ENCODE results near the gene LHFPL3. TPM values are rescaled to one million over a fixed set of nuclear protein-coding genes. Genes with fewer than 3 reads are reported as not detected.

The LHFPL3 gene
- polyA plus RNA-seq, 1 donor from 2014 or later, result 5.6 TPM

DNA sequence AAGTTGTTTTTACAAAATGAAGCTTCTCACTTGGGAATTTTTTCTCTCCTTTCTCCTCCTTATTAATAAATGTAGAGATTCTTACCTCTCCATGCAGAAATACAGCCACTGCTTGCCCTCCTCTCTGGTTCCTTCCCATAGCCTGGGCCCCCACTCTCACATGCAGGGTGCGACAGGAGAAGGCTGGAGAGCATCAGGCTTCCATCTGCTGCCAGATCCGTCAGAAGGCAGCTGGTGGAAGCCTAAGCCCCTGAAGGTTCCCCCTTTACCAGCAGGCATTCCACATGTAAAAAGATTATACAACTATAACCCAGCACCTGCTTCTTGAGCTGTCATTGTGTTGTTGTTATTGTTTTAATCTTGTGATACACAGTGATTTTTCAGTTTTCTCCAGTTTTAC lies 314.2 kb downstream of the LHFPL3 start:
- no peaks in the 10 kb centered on the region for H3K36me3 ChIP-seq (ENCODE audit: insufficient read depth, low read length)
- H4K20me1 ChIP-seq (ENCODE audit: insufficient read depth), result no peaks in the 10 kb centered on the region
- H3K27me3 ChIP-seq (ENCODE audit: insufficient read depth, low read depth, low read length), result no peaks in the 10 kb centered on the region
- H3F3A ChIP-seq (ENCODE audit: insufficient read depth, low read length, poor library complexity, severe bottlenecking), result no peaks in the 10 kb centered on the region
- H3K9ac ChIP-seq (ENCODE audit: low read length), result no peak overlapping the region
- H3K9me2 ChIP-seq (ENCODE audit: insufficient read depth, low read length), result no peaks in the 10 kb centered on the region
- H3K27ac ChIP-seq (ENCODE audit: low read length), result no peak overlapping the region
- no peaks in the 10 kb centered on the region for H3K9me3 ChIP-seq (ENCODE audit: low read length)
- H3K4me3 ChIP-seq (ENCODE audit: low read length), result no peak overlapping the region
- no peaks in the 10 kb centered on the region for H3K79me2 ChIP-seq (replicated peaks; ENCODE audit: insufficient read depth, low read length)
- no peak overlapping the region for H3K4me2 ChIP-seq (ENCODE audit: low read length)
- no peak overlapping the region for H2AFZ ChIP-seq (ENCODE audit: low read depth, low read length)
- TF ChIP-seq, protein P1, sequence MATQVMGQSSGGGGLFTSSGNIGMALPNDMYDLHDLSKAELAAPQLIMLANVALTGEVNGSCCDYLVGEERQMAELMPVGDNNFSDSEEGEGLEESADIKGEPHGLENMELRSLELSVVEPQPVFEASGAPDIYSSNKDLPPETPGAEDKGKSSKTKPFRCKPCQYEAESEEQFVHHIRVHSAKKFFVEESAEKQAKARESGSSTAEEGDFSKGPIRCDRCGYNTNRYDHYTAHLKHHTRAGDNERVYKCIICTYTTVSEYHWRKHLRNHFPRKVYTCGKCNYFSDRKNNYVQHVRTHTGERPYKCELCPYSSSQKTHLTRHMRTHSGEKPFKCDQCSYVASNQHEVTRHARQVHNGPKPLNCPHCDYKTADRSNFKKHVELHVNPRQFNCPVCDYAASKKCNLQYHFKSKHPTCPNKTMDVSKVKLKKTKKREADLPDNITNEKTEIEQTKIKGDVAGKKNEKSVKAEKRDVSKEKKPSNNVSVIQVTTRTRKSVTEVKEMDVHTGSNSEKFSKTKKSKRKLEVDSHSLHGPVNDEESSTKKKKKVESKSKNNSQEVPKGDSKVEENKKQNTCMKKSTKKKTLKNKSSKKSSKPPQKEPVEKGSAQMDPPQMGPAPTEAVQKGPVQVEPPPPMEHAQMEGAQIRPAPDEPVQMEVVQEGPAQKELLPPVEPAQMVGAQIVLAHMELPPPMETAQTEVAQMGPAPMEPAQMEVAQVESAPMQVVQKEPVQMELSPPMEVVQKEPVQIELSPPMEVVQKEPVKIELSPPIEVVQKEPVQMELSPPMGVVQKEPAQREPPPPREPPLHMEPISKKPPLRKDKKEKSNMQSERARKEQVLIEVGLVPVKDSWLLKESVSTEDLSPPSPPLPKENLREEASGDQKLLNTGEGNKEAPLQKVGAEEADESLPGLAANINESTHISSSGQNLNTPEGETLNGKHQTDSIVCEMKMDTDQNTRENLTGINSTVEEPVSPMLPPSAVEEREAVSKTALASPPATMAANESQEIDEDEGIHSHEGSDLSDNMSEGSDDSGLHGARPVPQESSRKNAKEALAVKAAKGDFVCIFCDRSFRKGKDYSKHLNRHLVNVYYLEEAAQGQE (IDR thresholded peaks at IDR 0.05; ENCODE audit: borderline replicate concordance), result no peak
- no peak for TF ChIP-seq RAD21 (conservative IDR thresholded peaks at IDR 0.05)

DNA sequence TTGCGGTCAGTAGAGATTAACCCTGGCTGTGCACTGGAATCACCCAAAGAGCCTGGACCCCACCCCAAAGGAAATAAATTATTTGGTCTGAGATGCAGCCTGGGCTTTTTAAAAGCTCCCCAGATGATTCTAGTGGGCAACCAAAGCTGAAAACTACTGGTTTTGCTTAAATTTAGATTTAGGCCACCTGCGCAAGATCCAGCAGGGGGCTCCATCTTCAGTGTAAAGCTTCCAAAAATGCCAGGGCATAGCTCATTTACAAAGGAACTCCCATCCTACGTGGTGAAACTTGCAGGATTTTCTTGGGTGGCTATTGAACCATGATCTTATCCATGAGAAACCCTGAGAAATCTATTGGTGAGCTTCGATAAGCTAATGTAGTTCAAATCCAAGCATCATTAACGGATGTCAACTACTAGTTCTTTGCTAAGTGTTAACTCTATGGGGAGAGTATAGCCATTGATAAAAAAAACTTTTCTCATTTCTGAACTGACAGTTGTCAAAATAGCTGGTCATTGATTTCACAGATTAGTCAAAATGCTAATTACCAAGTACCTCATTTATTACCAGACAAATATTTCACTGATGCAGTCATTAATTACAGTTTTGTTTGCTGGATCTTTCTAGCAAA lies 315.3 kb downstream of the LHFPL3 start:
- no peaks in the 10 kb centered on the region for H3K9me2 ChIP-seq (ENCODE audit: insufficient read depth, low read length)
- no peaks in the 10 kb centered on the region for H3F3A ChIP-seq (ENCODE audit: insufficient read depth, low read length, poor library complexity, severe bottlenecking)
- no peaks in the 10 kb centered on the region for H3K36me3 ChIP-seq (ENCODE audit: insufficient read depth, low read length)
- no peaks in the 10 kb centered on the region for H4K20me1 ChIP-seq (ENCODE audit: insufficient read depth)
- H2AFZ ChIP-seq (ENCODE audit: low read depth, low read length), result no peak overlapping the region
- no peaks in the 10 kb centered on the region for H3K79me2 ChIP-seq (replicated peaks; ENCODE audit: insufficient read depth, low read length)
- H3K4me2 ChIP-seq (ENCODE audit: low read length), result no peak overlapping the region
- H3K27ac ChIP-seq (ENCODE audit: low read length), result no peak overlapping the region
- H3K27me3 ChIP-seq (ENCODE audit: insufficient read depth, low read depth, low read length), result no peaks in the 10 kb centered on the region
- H3K9ac ChIP-seq (ENCODE audit: low read length), result no peak overlapping the region
- H3K9me3 ChIP-seq (ENCODE audit: low read length), result no peaks in the 10 kb centered on the region
- H3K4me3 ChIP-seq (ENCODE audit: low read length), result no peak overlapping the region
- no peak for TF ChIP-seq RAD21 (conservative IDR thresholded peaks at IDR 0.05)
- TF ChIP-seq POLR2AphosphoS5 (IDR thresholded peaks at IDR 0.05), result no peak
- no peak for TF ChIP-seq TAF1 (IDR thresholded peaks at IDR 0.05; ENCODE audit: low read depth)
- no peak for TF ChIP-seq EP300 (conservative IDR thresholded peaks at IDR 0.05; ENCODE audit: poor library complexity, severe bottlenecking)
- TF ChIP-seq, protein P2, sequence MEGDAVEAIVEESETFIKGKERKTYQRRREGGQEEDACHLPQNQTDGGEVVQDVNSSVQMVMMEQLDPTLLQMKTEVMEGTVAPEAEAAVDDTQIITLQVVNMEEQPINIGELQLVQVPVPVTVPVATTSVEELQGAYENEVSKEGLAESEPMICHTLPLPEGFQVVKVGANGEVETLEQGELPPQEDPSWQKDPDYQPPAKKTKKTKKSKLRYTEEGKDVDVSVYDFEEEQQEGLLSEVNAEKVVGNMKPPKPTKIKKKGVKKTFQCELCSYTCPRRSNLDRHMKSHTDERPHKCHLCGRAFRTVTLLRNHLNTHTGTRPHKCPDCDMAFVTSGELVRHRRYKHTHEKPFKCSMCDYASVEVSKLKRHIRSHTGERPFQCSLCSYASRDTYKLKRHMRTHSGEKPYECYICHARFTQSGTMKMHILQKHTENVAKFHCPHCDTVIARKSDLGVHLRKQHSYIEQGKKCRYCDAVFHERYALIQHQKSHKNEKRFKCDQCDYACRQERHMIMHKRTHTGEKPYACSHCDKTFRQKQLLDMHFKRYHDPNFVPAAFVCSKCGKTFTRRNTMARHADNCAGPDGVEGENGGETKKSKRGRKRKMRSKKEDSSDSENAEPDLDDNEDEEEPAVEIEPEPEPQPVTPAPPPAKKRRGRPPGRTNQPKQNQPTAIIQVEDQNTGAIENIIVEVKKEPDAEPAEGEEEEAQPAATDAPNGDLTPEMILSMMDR (IDR thresholded peaks at IDR 0.05; ENCODE audit: poor library complexity, severe bottlenecking), result no peak
- TF ChIP-seq MXI1 (conservative IDR thresholded peaks at IDR 0.05; ENCODE audit: poor library complexity, severe bottlenecking), result no peak
- no peak for TF ChIP-seq SMC3 (conservative IDR thresholded peaks at IDR 0.05; ENCODE audit: poor library complexity)
- no peak for TF ChIP-seq EZH2 (IDR thresholded peaks at IDR 0.05; ENCODE audit: borderline replicate concordance, insufficient read depth, low read length, poor library complexity, severe bottlenecking)
- TF ChIP-seq, protein P1 (IDR thresholded peaks at IDR 0.05; ENCODE audit: borderline replicate concordance), result no peak
